Chondrocyte (in vitro differentiated cells): ENCODE measurements around the gene IFT43. TPM values are rescaled to one million over a fixed set of nuclear protein-coding genes. Genes with fewer than 3 reads are reported as not detected.

Experiments used
- DNase-seq: peaks from one replicate; pipeline ENCODE4 v3.0.0; 2021; ENCODE audit warnings: mixed read lengths, low spot score
- H3K27ac Mint-ChIP-seq: one replicate; pipeline ENCODE4 v1.8.0; 2021; ENCODE audit warnings: mild to moderate bottlenecking, moderate library complexity, mixed read lengths; ENCODE audit not compliant: unreplicated experiment
- H3K27me3 Mint-ChIP-seq: 2 replicates; pipeline ENCODE4 v1.8.0; 2021; ENCODE audit warnings: low read depth, mixed read lengths
- H3K36me3 Mint-ChIP-seq: 2 replicates; pipeline ENCODE4 v1.8.0; 2021; ENCODE audit warnings: low read depth, mixed read lengths
- H3K4me1 Mint-ChIP-seq: 2 replicates; pipeline ENCODE4 v1.8.0; 2021; ENCODE audit warnings: low read depth, mild to moderate bottlenecking, mixed read lengths
- H3K4me3 Mint-ChIP-seq: one replicate; pipeline ENCODE4 v1.8.0; 2021; ENCODE audit warnings: mild to moderate bottlenecking, moderate library complexity, mixed read lengths; ENCODE audit not compliant: unreplicated experiment
- H3K9me3 Mint-ChIP-seq: 2 replicates; pipeline ENCODE4 v1.8.0; 2021; ENCODE audit warnings: low read depth, mixed read lengths
- total RNA-seq: library from RNA; stranded (reverse); gene quantifications from 3 replicates; pipeline ENCODE4 v1.2.1, GENCODE V29; 2021
- TF ChIP-seq, protein P1 (sequence below): fragments of 200-600 bp; sonication (generic); IDR thresholded peaks from 2 replicates; pipeline ENCODE4 v1.5.0; 2021; ENCODE audit warnings: antibody characterized with exemption, mild to moderate bottlenecking, moderate library complexity

Gene IFT43
- total RNA-seq, 1 donor from 2014 or later, result 28.2 TPM

DNA sequence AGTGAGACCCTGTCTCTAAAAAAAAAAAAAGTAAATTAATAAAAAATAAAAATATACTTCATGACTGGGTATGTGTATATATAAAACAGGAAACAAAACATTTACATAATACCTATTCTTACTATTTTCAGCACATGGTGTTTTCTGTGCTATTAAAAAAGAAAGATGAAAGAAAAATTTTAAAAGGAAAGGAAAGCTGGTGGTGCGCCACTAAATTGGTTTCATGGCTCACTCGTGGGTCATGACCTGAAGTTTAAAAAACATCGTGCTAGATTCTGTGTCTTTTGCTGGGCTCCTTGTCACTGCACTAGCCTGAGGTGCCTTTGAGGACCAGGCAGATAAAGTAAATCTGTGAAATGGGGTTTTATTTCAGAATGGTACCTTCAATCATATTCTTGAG lies 69.8 kb downstream of the IFT43 start:
- Mint-ChIP-seq H3K27ac (no peak overlapping the region), H3K36me3 (peaks cover 8% of the 10 kb centered on the region), H3K4me1 (no peaks in the 10 kb centered on the region), H3K9me3 (no peaks in the 10 kb centered on the region), H3K4me3 (no peak overlapping the region), H3K27me3 (no peaks in the 10 kb centered on the region)
- DNase-seq, result no peak
- TF ChIP-seq, protein P1, sequence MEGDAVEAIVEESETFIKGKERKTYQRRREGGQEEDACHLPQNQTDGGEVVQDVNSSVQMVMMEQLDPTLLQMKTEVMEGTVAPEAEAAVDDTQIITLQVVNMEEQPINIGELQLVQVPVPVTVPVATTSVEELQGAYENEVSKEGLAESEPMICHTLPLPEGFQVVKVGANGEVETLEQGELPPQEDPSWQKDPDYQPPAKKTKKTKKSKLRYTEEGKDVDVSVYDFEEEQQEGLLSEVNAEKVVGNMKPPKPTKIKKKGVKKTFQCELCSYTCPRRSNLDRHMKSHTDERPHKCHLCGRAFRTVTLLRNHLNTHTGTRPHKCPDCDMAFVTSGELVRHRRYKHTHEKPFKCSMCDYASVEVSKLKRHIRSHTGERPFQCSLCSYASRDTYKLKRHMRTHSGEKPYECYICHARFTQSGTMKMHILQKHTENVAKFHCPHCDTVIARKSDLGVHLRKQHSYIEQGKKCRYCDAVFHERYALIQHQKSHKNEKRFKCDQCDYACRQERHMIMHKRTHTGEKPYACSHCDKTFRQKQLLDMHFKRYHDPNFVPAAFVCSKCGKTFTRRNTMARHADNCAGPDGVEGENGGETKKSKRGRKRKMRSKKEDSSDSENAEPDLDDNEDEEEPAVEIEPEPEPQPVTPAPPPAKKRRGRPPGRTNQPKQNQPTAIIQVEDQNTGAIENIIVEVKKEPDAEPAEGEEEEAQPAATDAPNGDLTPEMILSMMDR, result no peak

DNA sequence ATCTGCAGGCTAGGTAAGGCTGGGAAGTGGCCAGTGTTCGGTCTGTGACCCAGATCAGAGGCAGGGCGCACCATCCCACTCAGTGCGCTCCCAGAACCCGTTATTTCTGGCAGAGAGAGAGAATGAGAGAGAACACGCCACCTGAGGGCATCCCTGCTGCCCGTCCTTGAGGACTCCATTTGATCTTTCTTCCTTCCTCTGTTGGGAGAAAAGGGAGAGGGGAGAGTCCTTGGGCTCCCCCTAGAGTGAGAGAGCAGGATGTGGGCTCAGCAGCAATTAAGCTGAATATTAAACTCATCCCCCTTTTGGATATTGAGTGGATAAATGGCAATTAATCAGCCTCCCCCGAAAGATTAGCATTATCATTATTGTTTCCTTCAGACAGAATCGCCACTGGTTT lies 70.6 kb downstream of the IFT43 start:
- H3K27me3 Mint-ChIP-seq, result no peaks in the 10 kb centered on the region
- no peak for DNase-seq
- H3K4me3 Mint-ChIP-seq, result no peak overlapping the region
- no peaks in the 10 kb centered on the region for H3K4me1 Mint-ChIP-seq
- TF ChIP-seq, protein P1, result peak; percentile 64
- H3K9me3 Mint-ChIP-seq, result no peaks in the 10 kb centered on the region
- H3K27ac Mint-ChIP-seq, result no peak overlapping the region
- peaks cover 12% of the 10 kb centered on the region for H3K36me3 Mint-ChIP-seq

DNA sequence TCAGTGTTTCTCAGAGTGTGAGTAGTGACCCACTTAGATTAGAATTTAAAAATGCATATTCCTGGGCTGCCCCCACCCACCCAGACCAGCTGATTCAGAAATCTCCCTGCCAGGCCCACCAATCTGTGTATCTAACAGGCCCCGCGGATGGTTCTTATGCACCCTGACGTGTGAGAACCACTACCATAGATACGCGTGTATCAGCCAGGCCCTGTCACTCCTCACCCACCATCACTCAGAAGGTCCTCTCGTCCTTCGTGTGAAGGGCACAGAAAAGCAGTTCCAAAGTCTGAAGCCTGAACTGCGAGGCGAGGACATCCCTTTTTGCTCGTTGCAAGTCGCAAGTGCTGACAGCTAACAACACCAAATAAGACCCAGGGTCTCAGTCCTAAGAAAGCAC lies 72.4 kb downstream of the IFT43 start:
- Mint-ChIP-seq H3K27ac (no peak overlapping the region), H3K36me3 (peaks cover 12% of the 10 kb centered on the region), H3K4me1 (no peaks in the 10 kb centered on the region), H3K4me3 (no peak overlapping the region), H3K9me3 (no peaks in the 10 kb centered on the region), H3K27me3 (no peaks in the 10 kb centered on the region)
- no peak for DNase-seq
- TF ChIP-seq, protein P1, result no peak

DNA sequence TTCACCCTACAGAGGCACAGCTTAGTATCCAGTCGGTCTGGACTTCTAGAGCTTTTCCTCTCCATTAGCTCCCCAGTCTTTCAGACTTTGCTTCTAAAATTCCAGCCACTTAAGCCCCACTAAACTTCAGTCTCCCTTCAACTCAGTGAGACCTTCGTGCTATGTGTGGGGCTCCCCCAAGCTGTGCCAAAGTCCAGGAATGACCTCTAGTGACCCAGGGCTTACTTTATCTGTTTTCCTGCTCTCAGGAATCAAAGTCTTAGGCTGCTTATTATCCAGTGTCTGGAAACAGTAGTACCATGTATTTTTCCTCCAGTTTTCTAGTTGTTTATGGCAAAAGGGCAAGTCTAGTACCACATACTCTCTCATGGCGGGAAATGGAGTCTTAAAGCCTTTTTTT lies 77.8 kb downstream of the IFT43 start:
- H3K4me3 Mint-ChIP-seq, result no peak overlapping the region
- peaks cover 37% of the 10 kb centered on the region for H3K36me3 Mint-ChIP-seq
- no peak for DNase-seq
- TF ChIP-seq, protein P1, result no peak
- no peak overlapping the region for H3K27ac Mint-ChIP-seq
- H3K9me3 Mint-ChIP-seq, result peaks cover 9% of the 10 kb centered on the region
- H3K27me3 Mint-ChIP-seq, result no peaks in the 10 kb centered on the region
- no peaks in the 10 kb centered on the region for H3K4me1 Mint-ChIP-seq

DNA sequence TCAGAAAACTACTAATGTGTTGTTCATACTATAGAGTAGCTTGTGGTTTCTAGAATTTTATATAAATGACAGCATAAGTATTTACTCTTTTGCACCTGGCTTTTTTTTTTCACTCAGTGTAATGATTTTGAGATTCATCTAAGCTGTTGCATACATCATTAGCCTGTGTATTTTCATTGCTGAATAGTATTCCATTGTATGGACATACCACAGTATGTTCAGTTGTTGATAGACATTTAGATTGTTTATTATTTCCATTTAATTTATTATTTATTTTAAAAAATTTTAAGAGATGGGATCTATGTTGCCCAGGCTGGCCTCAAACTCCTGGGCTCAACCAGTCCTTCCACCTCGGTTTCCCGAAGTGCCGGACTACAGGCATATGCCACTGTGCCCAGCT lies 80.0 kb downstream of the IFT43 start:
- DNase-seq, result no peak
- Mint-ChIP-seq H3K4me3 (no peak overlapping the region), H3K27me3 (no peaks in the 10 kb centered on the region), H3K9me3 (peaks cover 9% of the 10 kb centered on the region), H3K4me1 (no peaks in the 10 kb centered on the region), H3K36me3 (peaks cover 38% of the 10 kb centered on the region), H3K27ac (no peak overlapping the region)
- TF ChIP-seq, protein P1, result no peak
